Activated CD4-positive, alpha-beta T cell treated with anti-CD3 and anti-CD28 coated beads for 1 hour (primary cell): Measurements from ENCODE around the gene PDE8A.
"Not testable (repeated sequence)": the region's sequence is repeated elsewhere in the genome, so short reads cannot be mapped to it uniquely, and the experiment has no call there.

Experiments
- DNase-seq: peaks from one replicate; pipeline ENCODE4 v3.0.0-alpha.2; 2020

The PDE8A gene

GRCh38 chr15:85149465-85150129 is 167.9 kb downstream of the PDE8A start:
- DNase-seq: no peak

- DNase-seq: no peak
Measured at GRCh38 chr15:85150130-85150480, 168.4 kb downstream of the PDE8A start.

- DNase-seq: no peak
Measured at GRCh38 chr15:85151145-85151544, 169.5 kb downstream of the PDE8A start.

- no peak for DNase-seq
Measured at GRCh38 chr15:85151861-85152260, 170.2 kb downstream of the PDE8A start.

GRCh38 chr15:85154061-85154460 is 172.4 kb downstream of the PDE8A start:
- no peak for DNase-seq

- DNase-seq: no peak
Measured at GRCh38 chr15:85155360-85155759, 173.7 kb downstream of the PDE8A start.

GRCh38 chr15:85155857-85156256 is 174.2 kb downstream of the PDE8A start:
- no peak for DNase-seq

GRCh38 chr15:85157344-85157743 is 175.7 kb downstream of the PDE8A start:
- no peak for DNase-seq

- DNase-seq: no peak
Measured at GRCh38 chr15:85162237-85162636, 180.6 kb downstream of the PDE8A start.

- DNase-seq: no peak
Measured at GRCh38 chr15:85164841-85165466, 183.3 kb downstream of the PDE8A start.

GRCh38 chr15:85167568-85167967 is 185.9 kb downstream of the PDE8A start:
- no peak for DNase-seq

- DNase-seq: peak; percentile 19
Measured at GRCh38 chr15:85168642-85169173, 187.1 kb downstream of the PDE8A start.

GRCh38 chr15:85171736-85172135 is 190.1 kb downstream of the PDE8A start:
- DNase-seq: no peak

GRCh38 chr15:85172846-85173490 is 191.3 kb downstream of the PDE8A start:
- DNase-seq: no peak

GRCh38 chr15:85173630-85174029 is 192.0 kb downstream of the PDE8A start:
- DNase-seq: not testable (repeated sequence)

- no peak for DNase-seq
Measured at GRCh38 chr15:85174521-85174920, 192.9 kb downstream of the PDE8A start.

- DNase-seq: not testable (repeated sequence)
Measured at GRCh38 chr15:85177042-85177515, 195.4 kb downstream of the PDE8A start.

GRCh38 chr15:85178308-85178707 is 196.7 kb downstream of the PDE8A start:
- DNase-seq: no peak

GRCh38 chr15:85179700-85180099 is 198.0 kb downstream of the PDE8A start:
- DNase-seq: no peak

GRCh38 chr15:85185350-85185749 is 203.7 kb downstream of the PDE8A start:
- not testable (repeated sequence) for DNase-seq

GRCh38 chr15:85188171-85188577 is 206.5 kb downstream of the PDE8A start:
- DNase-seq: not testable (repeated sequence)
